ENCODE measurements around the gene GRID2IP. TPM values are rescaled to one million over a fixed set of nuclear protein-coding genes. Genes with fewer than 3 reads are reported as not detected.

GRID2IP gene
- total and polyA plus RNA-seq, 10 of the 15 experiments (the other 5 are each of a cell fraction or from before 2014, with no cell fraction given), result not detected

Other genes with a start within 250 kb of the GRID2IP start
Only the 7 nearest of the 10 such genes appear.
- 7.4 and 9.5 TPM in 2 replicates for gene DAGLB, start 103.5 kb downstream of the GRID2IP start, total RNA-seq (2014; rRNA removed)
- 5.7 and 5.9 TPM in 2 replicates for gene DAGLB, start 103.5 kb downstream of the GRID2IP start, total RNA-seq (2014; rRNA removed; fragmentation: Illumina TruSeq; extraction: Trizol)
- 12.4 and 13.3 TPM in 2 replicates for gene DAGLB, start 103.5 kb downstream of the GRID2IP start, total RNA-seq (2021)
- 5.1 and 12.8 TPM in 2 replicates for gene DAGLB, start 103.5 kb downstream of the GRID2IP start, polyA plus RNA-seq (2011; rRNA removed)
- gene DAGLB, start 103.5 kb downstream of the GRID2IP start, polyA plus RNA-seq (2014; fragmentation: Illumina TruSeq; extraction: Trizol), result 2.7 and 6.2 TPM in 2 replicates
- gene DAGLB, start 103.5 kb downstream of the GRID2IP start, polyA plus RNA-seq (2014; fragmentation: Nextera tagmentation; extraction: Ambion mirVana), result 1 to 10 TPM; 1.2 to 2.4 TPM
- gene DAGLB, start 103.5 kb downstream of the GRID2IP start, polyA plus RNA-seq (2014; rRNA removed), result 10.5 and 10.8 TPM in 2 replicates
- 10 to 100 TPM; 10.6 to 11.0 TPM for gene DAGLB, start 103.5 kb downstream of the GRID2IP start, polyA plus RNA-seq (2016; fragmentation: Nextera tagmentation; extraction: Ambion mirVana)
- 67.1 and 81.3 TPM in 2 replicates for gene KDELR2, start 67.3 kb downstream of the GRID2IP start, total RNA-seq (2014; rRNA removed)
- 37.4 and 41.7 TPM in 2 replicates for gene KDELR2, start 67.3 kb downstream of the GRID2IP start, total RNA-seq (2014; rRNA removed; fragmentation: Illumina TruSeq; extraction: Trizol)
- gene KDELR2, start 67.3 kb downstream of the GRID2IP start, total RNA-seq (2021), result 64.7 and 70.9 TPM in 2 replicates
- 58.8 and 67.5 TPM in 2 replicates for gene KDELR2, start 67.3 kb downstream of the GRID2IP start, polyA plus RNA-seq (2011; rRNA removed)
- gene KDELR2, start 67.3 kb downstream of the GRID2IP start, polyA plus RNA-seq (2014; fragmentation: Illumina TruSeq; extraction: Trizol), result 40.4 and 54.3 TPM in 2 replicates
- 10 to 100 TPM; 16.0 to 29.2 TPM for gene KDELR2, start 67.3 kb downstream of the GRID2IP start, polyA plus RNA-seq (2014; fragmentation: Nextera tagmentation; extraction: Ambion mirVana)
- 43.2 and 45.0 TPM in 2 replicates for gene KDELR2, start 67.3 kb downstream of the GRID2IP start, polyA plus RNA-seq (2014; rRNA removed)
- 100 to 1,000 TPM; 155 to 187 TPM for gene KDELR2, start 67.3 kb downstream of the GRID2IP start, polyA plus RNA-seq (2016; fragmentation: Nextera tagmentation; extraction: Ambion mirVana)
- gene ZDHHC4, start 26.0 kb upstream of the GRID2IP start, total RNA-seq (2014; rRNA removed), result 31.1 and 36.0 TPM in 2 replicates
- gene ZDHHC4, start 26.0 kb upstream of the GRID2IP start, total RNA-seq (2014; rRNA removed; fragmentation: Illumina TruSeq; extraction: Trizol), result 30.6 and 31.2 TPM in 2 replicates
- 31.8 and 34.0 TPM in 2 replicates for gene ZDHHC4, start 26.0 kb upstream of the GRID2IP start, total RNA-seq (2021)
- gene ZDHHC4, start 26.0 kb upstream of the GRID2IP start, polyA plus RNA-seq (2011; rRNA removed), result 63.2 and 74.3 TPM in 2 replicates
- 25.5 and 35.6 TPM in 2 replicates for gene ZDHHC4, start 26.0 kb upstream of the GRID2IP start, polyA plus RNA-seq (2014; fragmentation: Illumina TruSeq; extraction: Trizol)
- 10 to 100 TPM; 34.5 to 37.9 TPM for gene ZDHHC4, start 26.0 kb upstream of the GRID2IP start, polyA plus RNA-seq (2014; fragmentation: Nextera tagmentation; extraction: Ambion mirVana)
- 31.1 and 35.6 TPM in 2 replicates for gene ZDHHC4, start 26.0 kb upstream of the GRID2IP start, polyA plus RNA-seq (2014; rRNA removed)
- 10 to 100 TPM; 38.4 to 43.1 TPM for gene ZDHHC4, start 26.0 kb upstream of the GRID2IP start, polyA plus RNA-seq (2016; fragmentation: Nextera tagmentation; extraction: Ambion mirVana)
- 25.4 and 28.9 TPM in 2 replicates for gene INTS15, start 38.6 kb upstream of the GRID2IP start, total RNA-seq (2014; rRNA removed)
- 11.2 and 11.4 TPM in 2 replicates for gene INTS15, start 38.6 kb upstream of the GRID2IP start, total RNA-seq (2014; rRNA removed; fragmentation: Illumina TruSeq; extraction: Trizol)
- 25.4 and 28.2 TPM in 2 replicates for gene INTS15, start 38.6 kb upstream of the GRID2IP start, total RNA-seq (2021)
- 13.2 and 18.5 TPM in 2 replicates for gene INTS15, start 38.6 kb upstream of the GRID2IP start, polyA plus RNA-seq (2011; rRNA removed)
- 25.3 and 27.2 TPM in 2 replicates for gene INTS15, start 38.6 kb upstream of the GRID2IP start, polyA plus RNA-seq (2014; fragmentation: Illumina TruSeq; extraction: Trizol)
- 1 to 10 TPM in 1 of 2 experiments, under 1 TPM in 1; 0.89 to 2.4 TPM for gene INTS15, start 38.6 kb upstream of the GRID2IP start, polyA plus RNA-seq (2014; fragmentation: Nextera tagmentation; extraction: Ambion mirVana)
- 26.9 and 28.1 TPM in 2 replicates for gene INTS15, start 38.6 kb upstream of the GRID2IP start, polyA plus RNA-seq (2014; rRNA removed)
- 10 to 100 TPM; 14.9 to 15.1 TPM for gene INTS15, start 38.6 kb upstream of the GRID2IP start, polyA plus RNA-seq (2016; fragmentation: Nextera tagmentation; extraction: Ambion mirVana)
- gene ZNF853, start 64.1 kb upstream of the GRID2IP start, total RNA-seq (2014; rRNA removed), result 0.05 and 0.06 TPM in 2 replicates
- gene ZNF853, start 64.1 kb upstream of the GRID2IP start, total RNA-seq (2014; rRNA removed; fragmentation: Illumina TruSeq; extraction: Trizol), result 0.04 and 0.05 TPM in 2 replicates
- gene ZNF853, start 64.1 kb upstream of the GRID2IP start, total RNA-seq (2021), result 0.11 and 0.13 TPM in 2 replicates
- gene ZNF853, start 64.1 kb upstream of the GRID2IP start, polyA plus RNA-seq (2011; rRNA removed), result 0.17 and 0.26 TPM in 2 replicates
- gene ZNF853, start 64.1 kb upstream of the GRID2IP start, polyA plus RNA-seq (2014; fragmentation: Illumina TruSeq; extraction: Trizol), result 0.04 and 0.05 TPM in 2 replicates
- gene ZNF853, start 64.1 kb upstream of the GRID2IP start, polyA plus RNA-seq (2014; fragmentation: Nextera tagmentation; extraction: Ambion mirVana), result not detected
- 0.05 TPM in 1 of 2 replicates, not detected in the other for gene ZNF853, start 64.1 kb upstream of the GRID2IP start, polyA plus RNA-seq (2014; rRNA removed)
- gene ZNF853, start 64.1 kb upstream of the GRID2IP start, polyA plus RNA-seq (2016; fragmentation: Nextera tagmentation; extraction: Ambion mirVana), result under 1 TPM in 1 of 2 experiments, not detected in 1; 0.04 TPM
- gene ZNF316, start 85.9 kb upstream of the GRID2IP start, total RNA-seq (2014; rRNA removed), result 10.4 and 12.8 TPM in 2 replicates
- gene ZNF316, start 85.9 kb upstream of the GRID2IP start, total RNA-seq (2014; rRNA removed; fragmentation: Illumina TruSeq; extraction: Trizol), result 4.3 and 5.4 TPM in 2 replicates
- 22.7 and 28.9 TPM in 2 replicates for gene ZNF316, start 85.9 kb upstream of the GRID2IP start, total RNA-seq (2021)
- gene ZNF316, start 85.9 kb upstream of the GRID2IP start, polyA plus RNA-seq (2011; rRNA removed), result 12.5 and 13.8 TPM in 2 replicates
- 6.1 and 9.2 TPM in 2 replicates for gene ZNF316, start 85.9 kb upstream of the GRID2IP start, polyA plus RNA-seq (2014; fragmentation: Illumina TruSeq; extraction: Trizol)
- under 1 TPM; 0.03 to 0.26 TPM for gene ZNF316, start 85.9 kb upstream of the GRID2IP start, polyA plus RNA-seq (2014; fragmentation: Nextera tagmentation; extraction: Ambion mirVana)
- gene ZNF316, start 85.9 kb upstream of the GRID2IP start, polyA plus RNA-seq (2014; rRNA removed), result 15.1 and 19.3 TPM in 2 replicates
- 1 to 10 TPM in 1 of 2 experiments, under 1 TPM in 1; 0.30 to 1.1 TPM for gene ZNF316, start 85.9 kb upstream of the GRID2IP start, polyA plus RNA-seq (2016; fragmentation: Nextera tagmentation; extraction: Ambion mirVana)
- gene ZNF12, start 155.5 kb upstream of the GRID2IP start, total RNA-seq (2014; rRNA removed), result 17.4 and 18.6 TPM in 2 replicates
- 17.3 and 19.2 TPM in 2 replicates for gene ZNF12, start 155.5 kb upstream of the GRID2IP start, total RNA-seq (2014; rRNA removed; fragmentation: Illumina TruSeq; extraction: Trizol)
- gene ZNF12, start 155.5 kb upstream of the GRID2IP start, total RNA-seq (2021), result 20.4 and 22.6 TPM in 2 replicates
- 38.1 and 58.1 TPM in 2 replicates for gene ZNF12, start 155.5 kb upstream of the GRID2IP start, polyA plus RNA-seq (2011; rRNA removed)
- 17.8 and 18.1 TPM in 2 replicates for gene ZNF12, start 155.5 kb upstream of the GRID2IP start, polyA plus RNA-seq (2014; fragmentation: Illumina TruSeq; extraction: Trizol)
- gene ZNF12, start 155.5 kb upstream of the GRID2IP start, polyA plus RNA-seq (2014; fragmentation: Nextera tagmentation; extraction: Ambion mirVana), result 1 to 10 TPM; 6.7 to 7.2 TPM
- 11.4 and 16.2 TPM in 2 replicates for gene ZNF12, start 155.5 kb upstream of the GRID2IP start, polyA plus RNA-seq (2014; rRNA removed)
- gene ZNF12, start 155.5 kb upstream of the GRID2IP start, polyA plus RNA-seq (2016; fragmentation: Nextera tagmentation; extraction: Ambion mirVana), result 10 to 100 TPM in 1 of 2 experiments, 1 to 10 TPM in 1; 8.7 to 10.1 TPM

Measured in GM12878 (cell line).